HepG2 (cell line): Measurements from ENCODE around the gene ZBTB44. TPM values are rescaled to one million over a fixed set of nuclear protein-coding genes. Genes with fewer than 3 reads are reported as not detected.
A peak's percentile ranks its signal among the peaks of the same experiment; 100 is the strongest.

Experiments
- ARID5B ChIP-seq: IDR thresholded peaks from 2 replicates; pipeline ENCODE4 v1.4.0; 2020; ENCODE audit warnings: mild to moderate bottlenecking, missing genetic modification reagents
- ATF7 ChIP-seq, 2 experiments: fragments of 450-650 bp in 1 of 2; sonication (generic) in 1 of 2; formaldehyde crosslinking in 1 of 2; IDR thresholded peaks; 2 replicates each; pipeline versions ENCODE4 v1.4.0 to v1.6.1; 2016 to 2020; ENCODE audit warnings: antibody characterized with exemption in 1 of 2, mild to moderate bottlenecking in 1 of 2, missing genetic modification reagents in 1 of 2
- CHD4 ChIP-seq: fragments of 200-600 bp; sonication (generic); IDR thresholded peaks from 2 replicates; pipeline ENCODE4 v1.7.0; 2017; ENCODE audit warnings: mild to moderate bottlenecking, low read length, borderline replicate concordance
- HES4 ChIP-seq: sonication (generic); formaldehyde crosslinking; IDR thresholded peaks from 2 replicates; pipeline ENCODE4 v1.9.0; 2021; ENCODE audit warnings: mild to moderate bottlenecking, missing genetic modification reagents, borderline replicate concordance
- HNF1A ChIP-seq, 2 experiments: sonication (generic) in 1 of 2; formaldehyde crosslinking in 1 of 2; IDR thresholded peaks; 2 replicates each; pipeline versions ENCODE4 v1.4.0 to v1.6.1; 2016 to 2020; ENCODE audit warnings: borderline replicate concordance in 1 of 2, low read depth in 1 of 2, mild to moderate bottlenecking in 1 of 2, missing genetic modification reagents in 1 of 2
- HNF1B ChIP-seq: sonication (generic); formaldehyde crosslinking; IDR thresholded peaks from 2 replicates; pipeline ENCODE4 v1.5.1; 2020; ENCODE audit warnings: mild to moderate bottlenecking, moderate library complexity, missing genetic modification reagents
- KDM3A ChIP-seq: IDR thresholded peaks from 2 replicates; pipeline ENCODE4 v1.6.1; 2018; ENCODE audit warnings: low read depth, missing compliant biosample characterization
- ONECUT2 ChIP-seq: sonication (generic); formaldehyde crosslinking; IDR thresholded peaks from 2 replicates; pipeline ENCODE4 v1.4.0; 2020; ENCODE audit warnings: missing genetic modification reagents
- RELA ChIP-seq: sonication (generic); formaldehyde crosslinking; IDR thresholded peaks from 2 replicates; pipeline ENCODE4 v1.4.0; 2020; ENCODE audit warnings: missing genetic modification reagents
- TBX2 ChIP-seq: sonication (generic); formaldehyde crosslinking; IDR thresholded peaks from 2 replicates; pipeline ENCODE4 v1.5.0; 2020; ENCODE audit warnings: missing genetic modification reagents, mild to moderate bottlenecking, borderline replicate concordance
- ZBTB20 ChIP-seq: sonication (generic); formaldehyde crosslinking; IDR thresholded peaks from 2 replicates; pipeline ENCODE4 v1.8.1; 2023; ENCODE audit warnings: missing genetic modification reagents, low read depth, mild to moderate bottlenecking, borderline replicate concordance
- ZKSCAN5 ChIP-seq: sonication (generic); formaldehyde crosslinking; IDR thresholded peaks from 2 replicates; pipeline ENCODE4 v1.5.1; 2020; ENCODE audit warnings: mild to moderate bottlenecking, missing genetic modification reagents
- ZMAT3 ChIP-seq: sonication (generic); formaldehyde crosslinking; conservative IDR thresholded peaks from 2 replicates; pipeline ENCODE4 v1.7.0; 2021; ENCODE audit warnings: missing genetic modification reagents
- ZNF292 ChIP-seq: sonication (generic); formaldehyde crosslinking; IDR thresholded peaks from 2 replicates; pipeline ENCODE4 v1.8.1; 2022; ENCODE audit warnings: mild to moderate bottlenecking, low read depth, missing genetic modification reagents, borderline replicate concordance
- ZNF446 ChIP-seq: sonication (generic); formaldehyde crosslinking; IDR thresholded peaks from 2 replicates; pipeline ENCODE4 v1.5.0; 2020; ENCODE audit warnings: mild to moderate bottlenecking, missing genetic modification reagents
- ZNF547 ChIP-seq: sonication (generic); formaldehyde crosslinking; IDR thresholded peaks from 2 replicates; pipeline ENCODE4 v1.5.1; 2020; ENCODE audit warnings: mild to moderate bottlenecking, missing genetic modification reagents
- ZNF577 ChIP-seq: sonication (generic); formaldehyde crosslinking; IDR thresholded peaks from 2 replicates; pipeline ENCODE4 v1.4.0; 2020; ENCODE audit warnings: mild to moderate bottlenecking, low read depth, missing genetic modification reagents, borderline replicate concordance
- ZNF891 ChIP-seq: sonication (generic); formaldehyde crosslinking; IDR thresholded peaks from 2 replicates; pipeline ENCODE4 v1.5.0; 2020; ENCODE audit warnings: mild to moderate bottlenecking, missing genetic modification reagents
- ZSCAN21 ChIP-seq: sonication (generic); formaldehyde crosslinking; IDR thresholded peaks from 2 replicates; pipeline ENCODE4 v1.8.0; 2022; ENCODE audit warnings: mild to moderate bottlenecking, missing genetic modification reagents, moderate library complexity, borderline replicate concordance
- polyA plus RNA-seq, 8 experiments: library from polyadenylated mRNA; depleted of rRNA in 3 of 8; stranded (reverse) in 7 of 8; unstranded in 1 of 8; fragments of >200 nt; fragmentation: Illumina TruSeq in 4 of 8; extraction: Trizol in 4 of 8; gene quantifications; 2 replicates each; pipeline versions ENCODE4 v1.2.1 to v1.2.3, GENCODE V29; 2011 to 2016; ENCODE audit warnings: low read depth in 4 of 8, missing spikeins in 1 of 8, mixed read lengths in 1 of 8; ENCODE audit not compliant: insufficient read depth in 1 of 8
- total RNA-seq, 5 experiments: library from RNA; depleted of rRNA; stranded (reverse); fragments of >200 nt; fragmentation: Illumina TruSeq; extraction: Trizol; gene quantifications; 2 replicates each; pipeline ENCODE4 v1.2.3, GENCODE V29; 2016; ENCODE audit warnings: low read depth in 1 of 5

The ZBTB44 gene
- total and polyA plus RNA-seq, 2 of the 13 experiments (the other 11 are each of a cell fraction or from before 2014, with no cell fraction given): 22.8 to 23.6 TPM

GRCh38 chr11:130314184-130314749 is 450 bp downstream of the ZBTB44 start (continued):
- no peak for TF ChIP-seq HNF1A (IDR thresholded peaks at IDR 0.05; ENCODE audit: low read depth)
- no peak for TF ChIP-seq HNF1A (CRISPR knock-in tag; IDR thresholded peaks at IDR 0.05; ENCODE audit: borderline replicate concordance)
- peak; percentile 41; the same call in 1 of the 2 replicates for TF ChIP-seq HES4 (CRISPR knock-in tag)
- TF ChIP-seq ZNF547 (CRISPR knock-in tag): peak; percentile 34; the same call in 1 of the 2 replicates
- no peak for TF ChIP-seq ZKSCAN5 (CRISPR knock-in tag)
- TF ChIP-seq ZNF446: 0 out of 2 replicates have a peak, but pooled peaks have one; percentile 47
- TF ChIP-seq ZNF292 (CRISPR knock-in tag): no peak
- TF ChIP-seq HNF1B (CRISPR knock-in tag): no peak
- peak; percentile 42; the same call in 1 of the 2 replicates for TF ChIP-seq TBX2
- 0 out of 2 replicates have a peak, but pooled peaks have one; percentile 9 for TF ChIP-seq ARID5B (CRISPR knock-in tag)
- TF ChIP-seq ZBTB20 (CRISPR knock-in tag): no peak
- no peak for TF ChIP-seq ZNF577 (CRISPR knock-in tag)
- TF ChIP-seq ONECUT2: no peak
- TF ChIP-seq ZNF891: no peak
- peak; percentile 73; the same call in 1 of the 2 replicates for TF ChIP-seq ZSCAN21 (CRISPR knock-in tag)
- no peak for TF ChIP-seq KDM3A (CRISPR knock-in tag)
- no peak for TF ChIP-seq ZMAT3 (CRISPR knock-in tag)
- no peak for TF ChIP-seq RELA (CRISPR knock-in tag)
- no peak for TF ChIP-seq CHD4
- TF ChIP-seq ATF7 (IDR thresholded peaks at IDR 0.05): no peak
- TF ChIP-seq ATF7 (CRISPR knock-in tag; IDR thresholded peaks at IDR 0.05): no peak
